HG02885 (cell line): ENCODE measurements around the gene CLTA.
A peak's percentile ranks its signal among the peaks of the same experiment; 100 is the strongest.
"Not testable (repeated sequence)": the region's sequence is repeated elsewhere in the genome, so short reads cannot be mapped to it uniquely, and the experiment has no call there.

ENCODE experiments used
- ATAC-seq: cut with Tn5 transposase; IDR thresholded peaks from one replicate; pipeline ENCODE4 v1.9.1; 2021; ENCODE audit warnings: mild to moderate bottlenecking; ENCODE audit not compliant: unreplicated experiment, poor library complexity

CLTA gene

GRCh38 chr9:36221667-36222066 is 30.9 kb downstream of the CLTA start:
- ATAC-seq = no peak

GRCh38 chr9:36222449-36222848 is 31.7 kb downstream of the CLTA start:
- ATAC-seq = no peak

DNA sequence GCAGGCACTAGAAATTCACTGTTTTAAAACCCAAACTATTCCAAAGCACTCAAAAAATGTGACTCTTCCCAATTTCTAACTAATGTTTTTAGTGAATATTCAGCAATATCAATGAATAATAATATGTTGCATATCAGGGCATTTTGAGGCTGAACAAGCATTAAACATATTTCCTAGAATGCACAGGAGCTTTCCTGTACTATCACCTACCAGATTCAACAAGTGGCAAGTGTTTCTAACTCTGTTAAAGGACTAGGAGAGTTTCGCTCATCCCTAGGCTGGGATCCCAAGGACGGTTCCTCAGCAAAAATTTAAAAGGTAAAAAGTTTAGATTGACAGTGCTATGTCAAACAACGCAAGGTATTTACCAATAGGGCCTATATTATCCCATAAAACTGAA is 46.5 kb downstream of the CLTA start:
- ATAC-seq = no peak

- ATAC-seq = not testable (repeated sequence)
Observed at GRCh38 chr9:36239205-36239604, 48.5 kb downstream of the CLTA start.

DNA sequence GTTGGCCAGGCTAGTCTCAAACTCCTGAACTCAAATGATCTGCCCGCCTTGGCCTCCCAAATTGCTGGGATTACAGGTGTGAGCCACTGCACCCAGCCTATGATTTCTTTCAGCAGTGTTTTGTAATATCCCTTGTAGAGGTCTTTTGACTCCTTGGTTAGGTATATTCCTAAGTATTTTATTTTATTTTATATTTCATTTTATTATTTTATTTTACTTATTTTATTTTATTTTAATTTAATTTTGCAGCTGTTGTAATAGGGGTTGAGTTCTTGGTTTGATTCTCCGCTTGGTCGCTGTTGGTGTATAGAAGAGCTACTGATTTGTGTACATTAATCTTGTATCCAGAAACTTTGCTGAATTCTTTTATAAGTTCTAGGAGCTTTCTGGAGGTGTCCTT is 49.0 kb downstream of the CLTA start:
- not testable (repeated sequence) for ATAC-seq

DNA sequence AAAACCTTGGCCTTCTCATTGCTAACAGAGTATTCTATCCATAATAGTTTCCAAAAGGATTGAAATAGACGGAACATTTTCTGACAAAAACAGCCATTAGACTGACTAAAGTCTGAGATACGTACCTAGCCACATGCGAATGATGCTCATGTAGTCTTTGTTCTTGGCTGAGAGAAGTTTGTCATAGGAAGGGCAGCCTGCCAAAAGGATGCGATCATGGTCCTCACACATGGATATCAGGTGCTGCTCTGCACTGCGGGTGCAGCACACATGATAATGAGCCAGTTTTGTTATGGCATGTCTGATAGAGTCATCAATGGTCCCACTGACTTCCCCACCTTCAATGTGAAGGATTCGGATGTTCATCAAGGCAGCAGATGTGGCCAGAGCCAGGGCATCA is 55.2 kb downstream of the CLTA start:
- no peak for ATAC-seq

- no peak for ATAC-seq
Observed at GRCh38 chr9:36247356-36247755, 56.6 kb downstream of the CLTA start.

- not testable (repeated sequence) for ATAC-seq
Observed at GRCh38 chr9:36248061-36248460, 57.3 kb downstream of the CLTA start.

DNA sequence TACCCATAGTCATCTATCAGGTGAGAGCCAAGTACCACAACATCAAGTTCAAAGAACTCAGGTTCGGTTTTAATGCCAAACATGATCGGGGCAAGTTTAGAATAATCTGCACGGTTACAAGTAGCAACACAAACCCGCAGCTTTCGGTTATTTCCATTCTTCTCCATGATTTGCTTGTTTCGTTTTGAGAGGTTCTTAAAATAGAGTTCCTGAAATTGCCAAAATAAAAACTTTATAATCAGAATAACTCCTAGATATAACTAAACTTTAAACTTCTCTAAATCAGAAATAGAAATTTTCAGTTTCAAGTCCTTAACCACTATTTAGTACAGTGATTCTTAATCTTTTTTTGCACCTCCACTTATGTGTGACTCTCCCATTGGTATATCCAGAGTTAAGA is 58.5 kb downstream of the CLTA start:
- no peak for ATAC-seq

- no peak for ATAC-seq
Observed at GRCh38 chr9:36250079-36250478, 59.4 kb downstream of the CLTA start.

- ATAC-seq = no peak
Observed at GRCh38 chr9:36251428-36251827, 60.7 kb downstream of the CLTA start.

DNA sequence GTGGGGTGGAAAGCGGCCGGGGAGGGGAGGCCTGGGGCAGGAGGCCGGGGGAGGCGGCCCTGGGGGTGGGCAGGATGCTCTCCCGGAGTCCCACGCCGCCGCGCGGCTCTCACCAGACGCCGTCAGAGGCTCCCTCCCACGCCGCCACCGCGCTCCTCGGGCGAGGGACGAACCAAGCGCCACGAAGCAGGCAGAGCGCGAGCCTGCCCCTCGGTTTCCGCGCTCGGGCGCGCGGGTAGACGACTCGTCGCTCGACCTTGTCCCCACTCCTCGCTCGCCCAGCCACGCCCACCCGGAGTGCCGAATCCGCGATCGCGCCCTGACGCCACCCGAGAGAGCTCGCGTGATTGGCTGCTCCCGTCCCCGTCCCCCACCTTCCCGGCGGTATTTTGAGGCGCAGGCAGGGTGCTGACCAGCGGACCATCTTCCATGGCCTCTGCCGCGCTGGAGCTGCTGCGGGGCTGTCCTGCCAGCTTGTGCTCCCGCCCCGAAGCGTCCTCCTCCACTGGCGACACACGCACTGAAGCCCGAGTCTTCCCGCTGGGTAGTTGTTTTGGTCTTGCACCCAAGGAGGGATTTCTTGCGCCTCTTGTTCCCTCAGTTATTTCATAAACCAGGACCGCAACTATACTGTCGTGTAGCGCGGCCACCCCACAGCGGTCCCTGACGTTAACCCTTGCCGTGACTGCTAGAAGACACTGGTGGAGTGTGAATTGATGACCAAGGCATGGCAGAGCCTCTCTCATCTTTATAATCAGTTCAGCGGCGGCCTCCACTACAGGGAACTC is 67.7 kb downstream of the CLTA start, which contains the start of gene GNE:
Gene GNE, minus strand, starts transcription at position 241 of the 788 bp plus-strand sequence. CDS start 9,093 bp downstream, outside the sequence.
- peak; percentile 89 for ATAC-seq

DNA sequence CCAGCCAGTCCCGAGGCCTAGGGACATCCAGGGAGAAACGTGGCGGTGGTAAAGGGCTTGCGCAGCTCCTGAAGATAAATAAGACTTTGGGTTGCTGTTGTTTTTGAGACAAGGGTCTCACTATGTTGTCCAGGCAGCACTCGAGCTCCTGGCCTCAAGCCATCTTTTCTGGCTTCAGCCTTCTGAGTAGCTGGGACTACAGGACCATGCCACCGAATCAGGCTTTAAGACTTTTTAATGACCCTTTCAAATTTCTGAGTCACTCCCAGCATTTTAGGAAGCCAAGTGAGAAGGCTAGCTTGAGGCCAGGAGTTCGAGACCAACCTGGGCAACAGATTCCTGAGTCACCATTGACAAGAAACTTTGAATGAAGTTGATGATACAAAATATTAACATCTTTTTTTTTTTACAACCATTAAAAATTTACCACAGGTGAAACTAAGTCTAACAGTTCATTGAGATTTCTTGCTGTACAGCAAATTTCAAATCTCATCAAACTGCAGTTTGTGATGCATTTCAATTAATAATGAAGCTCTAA is 68.3 kb downstream of the CLTA start:
- no peak for ATAC-seq
